H1 (cell line): Measurements from ENCODE around the gene NME4. TPM values are rescaled to one million over a fixed set of nuclear protein-coding genes. Genes with fewer than 3 reads are reported as not detected.

Source experiments
- CTCF ChIA-PET: fragments of 300-600 bp; sonication (Branson Sonifier 250); formaldehyde crosslinking; loops from one replicate; lab custom pipeline; 2021; ENCODE audit not compliant: partially characterized antibody; lab: Charles Lee
- POLR2A ChIA-PET: fragments of 300-600 bp; sonication (Branson Sonifier 250); formaldehyde crosslinking; loops from one replicate; lab custom pipeline; 2021; ENCODE audit warnings: inconsistent platforms; ENCODE audit not compliant: partially characterized antibody; lab: Charles Lee
- DNase-seq, 2 experiments: peaks; one replicate each; pipeline versions ENCODE4 v3.0.0 to v3.0.0-alpha.2; 2010 to 2022; ENCODE audit warnings: low spot score in 2 of 2, low read depth in 1 of 2, mixed read lengths in 1 of 2
- FAIRE-seq: peaks from 2 replicates; lab custom pipeline; 2011; peaks lifted over from hg19 to GRCh38; lab: Jason Lieb, UNC
- H2AFZ ChIP-seq: 2 replicates; pipeline ENCODE4 v1.8.1; 2012; ENCODE audit warnings: low read length, inconsistent platforms
- H2AK5ac ChIP-seq: 2 replicates; pipeline ENCODE4 v1.6.1; 2013; ENCODE audit warnings: low read depth, low read length
- H2BK120ac ChIP-seq: replicated peaks from 2 replicates; pipeline ENCODE3; 2013; ENCODE audit warnings: low read depth, low read length, inconsistent platforms
- H2BK12ac ChIP-seq: 2 replicates; pipeline ENCODE4 v1.6.1; 2013; ENCODE audit warnings: low read depth, low read length
- H2BK15ac ChIP-seq: 2 replicates; pipeline ENCODE4 v1.6.1; 2013; ENCODE audit warnings: low read length
- H2BK20ac ChIP-seq: 2 replicates; pipeline ENCODE4 v1.6.1; 2013; ENCODE audit warnings: low read length
- H2BK5ac ChIP-seq: 2 replicates; pipeline ENCODE4 v1.6.1; 2013; ENCODE audit warnings: low read depth, low read length
- H3K14ac ChIP-seq: 2 replicates; pipeline ENCODE4 v1.6.1; 2013; ENCODE audit warnings: inconsistent platforms; ENCODE audit not compliant: insufficient read length
- H3K18ac ChIP-seq: 2 replicates; pipeline ENCODE4 v1.6.1; 2013; ENCODE audit warnings: low read length; ENCODE audit errors: extremely low read depth
- H3K23ac ChIP-seq: 2 replicates; pipeline ENCODE4 v1.6.1; 2013; ENCODE audit warnings: inconsistent platforms; ENCODE audit not compliant: insufficient read length
- H3K23me2 ChIP-seq: 2 replicates; pipeline ENCODE4 v1.6.1; 2013; ENCODE audit warnings: low read depth, low read length
- H3K27ac ChIP-seq: 2 replicates; pipeline ENCODE4 v1.6.1; 2011; ENCODE audit warnings: low read depth, low read length, inconsistent platforms
- H3K27me3 ChIP-seq, 4 experiments: replicated peaks in 1 of 4; 1 replicate in 1 of 4; 2 replicates in 3 of 4; pipeline versions ENCODE4 v1.6.1 to v1.8.1; 2011 to 2013; ENCODE audit warnings: low read length in 3 of 4, mild to moderate bottlenecking in 3 of 4, inconsistent platforms in 2 of 4, mixed read lengths in 2 of 4, moderate library complexity in 1 of 4; ENCODE audit not compliant: control insufficient read depth in 3 of 4, insufficient read depth in 3 of 4; ENCODE audit errors: extremely low read depth in 1 of 4
- H3K36me3 ChIP-seq, 4 experiments: 2 replicates each; pipeline versions ENCODE4 v1.6.1 to v1.8.1; 2011 to 2013; ENCODE audit warnings: mild to moderate bottlenecking in 4 of 4, low read length in 3 of 4, moderate library complexity in 2 of 4, control low read depth in 1 of 4, inconsistent platforms in 1 of 4; ENCODE audit not compliant: insufficient read depth in 4 of 4, control insufficient read depth in 2 of 4
- H3K4ac ChIP-seq: replicated peaks from 2 replicates; pipeline ENCODE3; 2013; ENCODE audit warnings: low read length, low read depth, mixed read lengths, inconsistent platforms; ENCODE audit not compliant: insufficient read length
- H3K4me1 ChIP-seq, 4 experiments: replicated peaks in 1 of 4; 1 replicate in 1 of 4; 2 replicates in 3 of 4; pipeline versions ENCODE4 v1.6.1 to v1.8.1; 2011 to 2013; ENCODE audit warnings: low read length in 3 of 4, inconsistent platforms in 2 of 4, mixed read lengths in 1 of 4; ENCODE audit not compliant: insufficient read depth in 4 of 4, control insufficient read depth in 3 of 4
- H3K4me2 ChIP-seq, 2 experiments: 2 replicates each; pipeline versions ENCODE4 v1.6.1 to v1.8.1; 2011 to 2013; ENCODE audit warnings: low read depth in 2 of 2, low read length in 2 of 2, control low read depth in 1 of 2, inconsistent platforms in 1 of 2, mild to moderate bottlenecking in 1 of 2; ENCODE audit not compliant: insufficient read depth in 1 of 2
- H3K4me3 ChIP-seq, 4 experiments: fragments of 200-600, 300-600 bp in 1 of 4; sonication (generic), shearing (Covaris generic), sonication (Bioruptor Twin) in 1 of 4; 2 replicates each; pipeline versions ENCODE4 v1.5.1 to v1.8.1; 2011 to 2016; ENCODE audit warnings: low read length in 4 of 4, low read depth in 3 of 4, control low read depth in 2 of 4, inconsistent platforms in 2 of 4, mild to moderate bottlenecking in 2 of 4, mixed read lengths in 1 of 4, moderate library complexity in 1 of 4; ENCODE audit not compliant: insufficient read depth in 2 of 4; ENCODE audit errors: extremely low read depth in 1 of 4
- H3K56ac ChIP-seq: replicated peaks from 2 replicates; pipeline ENCODE3; 2013; ENCODE audit warnings: low read depth, mild to moderate bottlenecking, mixed read lengths, low read length, inconsistent platforms; ENCODE audit not compliant: insufficient read length
- H3K79me1 ChIP-seq: 2 replicates; pipeline ENCODE4 v1.6.1; 2013; ENCODE audit warnings: low read depth, low read length, control low read depth
- H3K79me2 ChIP-seq, 2 experiments: 2 replicates each; pipeline versions ENCODE4 v1.6.1 to v1.8.1; 2012 to 2013; ENCODE audit warnings: low read length in 2 of 2, mild to moderate bottlenecking in 2 of 2, inconsistent platforms in 1 of 2; ENCODE audit not compliant: insufficient read depth in 2 of 2, control insufficient read depth in 1 of 2
- H3K9ac ChIP-seq, 4 experiments: replicated peaks in 1 of 4; 1 replicate in 1 of 4; 2 replicates in 3 of 4; pipeline versions ENCODE4 v1.6.1 to v1.8.1; 2011 to 2013; ENCODE audit warnings: low read depth in 3 of 4, low read length in 3 of 4, control low read depth in 2 of 4, mild to moderate bottlenecking in 2 of 4, moderate library complexity in 2 of 4, inconsistent platforms in 1 of 4; ENCODE audit errors: extremely low read depth in 1 of 4
- H3K9me3 ChIP-seq, 2 experiments: 2 replicates each; pipeline versions ENCODE4 v1.6.1 to v1.8.1; 2012 to 2013; ENCODE audit warnings: mild to moderate bottlenecking in 2 of 2, moderate library complexity in 2 of 2, control low read depth in 1 of 2, inconsistent platforms in 1 of 2, low read depth in 1 of 2, low read length in 1 of 2, mixed read lengths in 1 of 2; ENCODE audit not compliant: insufficient read depth in 2 of 2
- H4K20me1 ChIP-seq, 2 experiments: replicated peaks in 1 of 2; 2 replicates each; pipeline versions ENCODE3 to v1.8.1; 2011 to 2013; ENCODE audit warnings: inconsistent platforms in 2 of 2, low read length in 2 of 2, mild to moderate bottlenecking in 1 of 2; ENCODE audit not compliant: insufficient read depth in 2 of 2, control insufficient read depth in 1 of 2
- H4K5ac ChIP-seq: 2 replicates; pipeline ENCODE4 v1.6.1; 2013; ENCODE audit warnings: low read length, low read depth, mixed read lengths, inconsistent platforms; ENCODE audit not compliant: insufficient read length
- H4K8ac ChIP-seq: 2 replicates; pipeline ENCODE4 v1.8.0; 2013; ENCODE audit warnings: mild to moderate bottlenecking, moderate library complexity, low read length, inconsistent platforms; ENCODE audit not compliant: insufficient read depth; ENCODE audit errors: extremely low read depth
- H4K91ac ChIP-seq: replicated peaks from 2 replicates; pipeline ENCODE3; 2013; ENCODE audit warnings: low read length, mixed read lengths, inconsistent platforms; ENCODE audit not compliant: insufficient read length
- ATF3 ChIP-seq: IDR thresholded peaks from 2 replicates; pipeline ENCODE4 v1.6.1; 2011; ENCODE audit warnings: low read depth, mild to moderate bottlenecking, low read length; ENCODE audit not compliant: insufficient read depth
- BACH1 ChIP-seq: IDR thresholded peaks from 2 replicates; pipeline ENCODE4 v1.6.1; 2012; ENCODE audit warnings: low read length, improper control_type of control experiment
- EZH2 ChIP-seq: fragments of 200-600 bp; sonication (generic); IDR thresholded peaks from 2 replicates; pipeline ENCODE4 v1.7.1; 2012; ENCODE audit warnings: low read depth, mild to moderate bottlenecking, moderate library complexity, low read length, inconsistent platforms; ENCODE audit not compliant: severe bottlenecking
- HDAC6 ChIP-seq: IDR thresholded peaks from one replicate; pipeline ENCODE4 v1.7.1; 2012; ENCODE audit warnings: low read depth, mild to moderate bottlenecking, inconsistent platforms, low read length, moderate library complexity
- JUND ChIP-seq: IDR thresholded peaks from 2 replicates; pipeline ENCODE4 v1.6.1; 2011; ENCODE audit warnings: mild to moderate bottlenecking, improper control_type of control experiment, low read length
- MAX ChIP-seq: IDR thresholded peaks from 2 replicates; pipeline ENCODE4 v1.6.1; 2012; ENCODE audit warnings: inconsistent platforms
- POLR2A ChIP-seq, 2 experiments: IDR thresholded peaks; 1 replicate in 1 of 2; 2 replicates in 1 of 2; pipeline ENCODE4 v1.6.1; 2011; ENCODE audit warnings: low read depth in 2 of 2, low read length in 2 of 2, mild to moderate bottlenecking in 2 of 2; ENCODE audit errors: control extremely low read depth in 1 of 2
- POLR2AphosphoS5 ChIP-seq: IDR thresholded peaks from 2 replicates; pipeline ENCODE4 v1.6.1; 2011; ENCODE audit warnings: low read depth, low read length
- SAP30 ChIP-seq: fragments of 300-600 bp; sonication (generic); IDR thresholded peaks from 2 replicates; pipeline ENCODE4 v1.7.1; 2012; ENCODE audit warnings: low read length, moderate library complexity, mild to moderate bottlenecking, inconsistent platforms; ENCODE audit not compliant: insufficient read depth, insufficient replicate concordance
- SP1 ChIP-seq: IDR thresholded peaks from 2 replicates; pipeline ENCODE4 v1.6.1; 2011; ENCODE audit warnings: low read depth, low read length
- SP4 ChIP-seq: IDR thresholded peaks from 2 replicates; pipeline ENCODE4 v1.6.1; 2012; ENCODE audit warnings: low read length, inconsistent platforms
- TCF12 ChIP-seq: IDR thresholded peaks from 2 replicates; pipeline ENCODE4 v1.6.1; 2011; ENCODE audit warnings: low read depth, mild to moderate bottlenecking, low read length
- WGBS, 2 experiments: shearing (Covaris generic) in 1 of 2; methylation state at CpG; one replicate each; pipeline versions ENCODE4 v1.1.6 to v1.1.7; 2013 to 2015; ENCODE audit warnings: low lambda C conversion rate in 2 of 2, mixed read lengths in 2 of 2, inconsistent platforms in 1 of 2, low coverage in 1 of 2, missing lambda C conversion rate in 1 of 2; ENCODE audit not compliant: insufficient replicate concordance in 2 of 2, insufficient coverage in 1 of 2, insufficient read length in 1 of 2; ENCODE audit errors: extremely low coverage in 1 of 2, missing lambda C conversion rate in 1 of 2; 5-methylcytosine and 5-hydroxymethylcytosine counted together
- polyA plus RNA-seq, 7 experiments: library from polyadenylated mRNA; depleted of rRNA in 3 of 7; stranded (reverse) in 5 of 7; unstranded in 2 of 7; fragments of >200 nt in 5 of 7; fragments of 200-250 nt in 2 of 7; gene quantifications; 1 replicate in 5 of 7; 2 replicates in 1 of 7; 4 replicates in 1 of 7; pipeline versions ENCODE4 v1.2.1 to v1.2.3, GENCODE V29; 2011 to 2013; ENCODE audit warnings: missing spikeins in 2 of 7, mixed read lengths in 2 of 7
- total RNA-seq: library from RNA; stranded (reverse); fragmentation: NEBNext Ultra II Directional; extraction: Animal tissue kit (Norgen Biotek cat#: 25700); gene quantifications from 2 replicates; pipeline ENCODE4 v1.2.1, GENCODE V29; 2021

The NME4 gene
- total and polyA plus RNA-seq, 2 of the 8 experiments (the other 6 are each of a cell fraction or from before 2014, with no cell fraction given), result 408 to 863 TPM

- Histone ChIP-seq H4K20me1 (peaks cover 4 to 15% of the 10 kb centered on the region in 2 experiments), H3K56ac (no peak within 1 kb of the TSS), H2BK12ac (0 out of 2 replicates have a peak within 1 kb of the TSS, but pooled peaks have one; percentile 39), H3K18ac (no peak within 1 kb of the TSS; the same call in none of the 2 replicates), H3K14ac (no peak within 1 kb of the TSS), H3K79me1 (peaks cover 2% of the 10 kb centered on the region), H3K23me2 (peaks cover 13% of the 10 kb centered on the region; the same call in 1 of the 2 replicates), H3K4me3 (peak within 1 kb of the TSS; percentile 66 to 97 (median 68)), H2BK120ac (no peak within 1 kb of the TSS), H3K27me3 (peaks cover 11 to 33% (median 24%) of the 10 kb centered on the region in 4 experiments), H3K4me2 (peak within 1 kb of the TSS; percentile 86 to 99), H3K79me2 (peaks cover 0 to 29% of the 10 kb centered on the region in 2 experiments; a peak in 2 of 4 replicates), H2BK15ac (peak within 1 kb of the TSS; percentile 72; the same call in 1 of the 2 replicates), H3K36me3 (no peaks in the 10 kb centered on the region), H3K9me3 (no peaks in the 10 kb centered on the region), H3K27ac (no peak within 1 kb of the TSS), H3K4me1 (peaks cover 0 to 15% (median 7%) of the 10 kb centered on the region in 4 experiments; a peak in 4 of 7 replicates), H2AK5ac (no peak within 1 kb of the TSS), H2AFZ (peak within 1 kb of the TSS; percentile 95), H4K5ac (no peak within 1 kb of the TSS), H4K8ac (peak within 1 kb of the TSS; percentile 83), H2BK20ac (no peak within 1 kb of the TSS), H3K4ac (peak within 1 kb of the TSS; percentile 69), H3K9ac (peak within 1 kb of the TSS in 3 of 4 experiments; percentile 62 to 75 (median 71); a peak in 5 of 7 replicates), H2BK5ac (0 out of 2 replicates have a peak within 1 kb of the TSS, but pooled peaks have one; percentile 16), H3K23ac (no peak within 1 kb of the TSS), H4K91ac (no peak within 1 kb of the TSS)
- POLR2A ChIA-PET, result interaction anchor here (0.7 to 2.3 kb wide), 9 partner anchors 13 to 133 kb away, joined by 3 to 8 read pairs (median 4); partner anchors contain the start of genes DECR2 and MRPL28
- DNase-seq (peak; percentile 50 to 93), FAIRE-seq (no peak)
- CTCF ChIA-PET, result interaction anchor here (0.8 to 2.9 kb wide), 8 partner anchors 11 to 185 kb away, joined by 3 to 9 read pairs (median 4); no protein-coding TSS in a partner anchor
- 2% methylated on average over 61 of the region's 77 CpGs; no CpG with 5 or more reads in 1 of the 2 experiments for WGBS, 2 experiments
- TF ChIP-seq JUND (no peak), POLR2A (IDR thresholded peaks at IDR 0.05; ENCODE audit: control extremely low read depth in 1 of 2, low read depth in 2 of 2, low read length in 2 of 2) (no peak; a peak in 1 of 3 replicates), TCF12 (no peak), ATF3 (no peak), SAP30 (no peak), POLR2AphosphoS5 (no peak; the same call in 1 of the 2 replicates), BACH1 (no peak; the same call in none of the 2 replicates), SP1 (no peak), EZH2 (peak; percentile 69), HDAC6 (no peak), SP4 (no peak), MAX (peak; percentile 19; the same call in 1 of the 2 replicates)
Measured at GRCh38 chr16:425082-425718, 28.2 kb downstream of the NME4 start, which contains the start of gene RAB11FIP3. TSS of gene RAB11FIP3 (plus strand) at chr16:425649. CDS start at chr16:426007, 358 bp downstream.
